Measurements from ENCODE around the gene C1QTNF3.

- TF ChIP-seq POLR2A (IDR thresholded peaks at IDR 0.05) (no peak), CTCF (IDR thresholded peaks at IDR 0.05) (no peak)
These were observed 11.9 kb downstream of the C1QTNF3 start for GRCh38 chr5:34031117-34031516.
